Measurements from ENCODE around the gene GPR25.

DNA sequence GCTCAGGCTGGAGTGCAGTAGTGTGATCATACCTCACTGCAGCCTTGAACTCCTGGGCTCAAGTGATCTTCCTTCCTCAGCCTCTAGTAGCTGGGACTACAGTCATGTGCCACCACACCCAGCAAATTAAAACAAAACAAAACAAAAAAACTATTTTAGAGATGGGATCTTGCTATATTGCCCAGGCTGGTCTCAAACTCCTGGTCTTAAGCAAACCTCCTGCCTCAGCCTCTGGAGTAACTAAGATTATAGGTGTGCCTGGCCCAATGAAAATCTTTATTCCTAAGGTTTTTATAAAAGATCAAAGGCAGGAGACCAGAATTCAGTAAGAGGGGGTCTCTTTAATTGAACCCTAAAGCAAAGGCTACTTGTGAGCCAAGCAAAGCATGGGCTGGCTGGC, 32.0 kb downstream of the GPR25 start:
- TF ChIP-seq, protein P1, sequence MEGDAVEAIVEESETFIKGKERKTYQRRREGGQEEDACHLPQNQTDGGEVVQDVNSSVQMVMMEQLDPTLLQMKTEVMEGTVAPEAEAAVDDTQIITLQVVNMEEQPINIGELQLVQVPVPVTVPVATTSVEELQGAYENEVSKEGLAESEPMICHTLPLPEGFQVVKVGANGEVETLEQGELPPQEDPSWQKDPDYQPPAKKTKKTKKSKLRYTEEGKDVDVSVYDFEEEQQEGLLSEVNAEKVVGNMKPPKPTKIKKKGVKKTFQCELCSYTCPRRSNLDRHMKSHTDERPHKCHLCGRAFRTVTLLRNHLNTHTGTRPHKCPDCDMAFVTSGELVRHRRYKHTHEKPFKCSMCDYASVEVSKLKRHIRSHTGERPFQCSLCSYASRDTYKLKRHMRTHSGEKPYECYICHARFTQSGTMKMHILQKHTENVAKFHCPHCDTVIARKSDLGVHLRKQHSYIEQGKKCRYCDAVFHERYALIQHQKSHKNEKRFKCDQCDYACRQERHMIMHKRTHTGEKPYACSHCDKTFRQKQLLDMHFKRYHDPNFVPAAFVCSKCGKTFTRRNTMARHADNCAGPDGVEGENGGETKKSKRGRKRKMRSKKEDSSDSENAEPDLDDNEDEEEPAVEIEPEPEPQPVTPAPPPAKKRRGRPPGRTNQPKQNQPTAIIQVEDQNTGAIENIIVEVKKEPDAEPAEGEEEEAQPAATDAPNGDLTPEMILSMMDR (IDR thresholded peaks at IDR 0.05; ENCODE audit: low read length) = no peak
- TF ChIP-seq EZH2 (IDR thresholded peaks at IDR 0.05; ENCODE audit: borderline replicate concordance, low read length) = no peak

Data from OCI-LY1 (cell line).